Astrocyte of the cerebellum (primary cell): ENCODE measurements around the gene ZNF524.
A peak's percentile ranks its signal among the peaks of the same experiment; 100 is the strongest.

Experiments used
- DNase-seq: peaks from one replicate; pipeline ENCODE4 v3.0.0-alpha.2; 2011; ENCODE audit warnings: low read depth
- H3K4me3 ChIP-seq: 2 replicates; pipeline ENCODE4 v1.5.1; 2011; ENCODE audit warnings: mild to moderate bottlenecking, low read depth, low read length, moderate library complexity
- in situ Hi-C: cut with HindIII; loops from 2 replicates; pipeline ENCODE4 v1.10.0; 2017; ENCODE audit warnings: low sequenced_read_pairs
- TF ChIP-seq, protein P1 (sequence below): IDR thresholded peaks from 2 replicates; pipeline ENCODE4 v1.5.1; 2012; ENCODE audit warnings: low read length, low read depth, moderate library complexity, mild to moderate bottlenecking; ENCODE audit errors: missing control alignments

The ZNF524 gene

GRCh38 chr19:55640577-55641425 lies 40.7 kb downstream of the ZNF524 start, which contains the start of gene ZNF580:
TSS of gene ZNF580 (plus strand) at chr19:55641002. CDS start at chr19:55642509, 1,507 bp downstream.
- TF ChIP-seq, protein P1, sequence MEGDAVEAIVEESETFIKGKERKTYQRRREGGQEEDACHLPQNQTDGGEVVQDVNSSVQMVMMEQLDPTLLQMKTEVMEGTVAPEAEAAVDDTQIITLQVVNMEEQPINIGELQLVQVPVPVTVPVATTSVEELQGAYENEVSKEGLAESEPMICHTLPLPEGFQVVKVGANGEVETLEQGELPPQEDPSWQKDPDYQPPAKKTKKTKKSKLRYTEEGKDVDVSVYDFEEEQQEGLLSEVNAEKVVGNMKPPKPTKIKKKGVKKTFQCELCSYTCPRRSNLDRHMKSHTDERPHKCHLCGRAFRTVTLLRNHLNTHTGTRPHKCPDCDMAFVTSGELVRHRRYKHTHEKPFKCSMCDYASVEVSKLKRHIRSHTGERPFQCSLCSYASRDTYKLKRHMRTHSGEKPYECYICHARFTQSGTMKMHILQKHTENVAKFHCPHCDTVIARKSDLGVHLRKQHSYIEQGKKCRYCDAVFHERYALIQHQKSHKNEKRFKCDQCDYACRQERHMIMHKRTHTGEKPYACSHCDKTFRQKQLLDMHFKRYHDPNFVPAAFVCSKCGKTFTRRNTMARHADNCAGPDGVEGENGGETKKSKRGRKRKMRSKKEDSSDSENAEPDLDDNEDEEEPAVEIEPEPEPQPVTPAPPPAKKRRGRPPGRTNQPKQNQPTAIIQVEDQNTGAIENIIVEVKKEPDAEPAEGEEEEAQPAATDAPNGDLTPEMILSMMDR, result no peak
- in situ Hi-C loops, result no loop called here
- peak within 1 kb of the TSS; percentile 82 for H3K4me3 ChIP-seq
- DNase-seq, result no peak

- DNase-seq, result no peak
- in situ Hi-C loops, result no loop called here
These were observed 41.5 kb downstream of the ZNF524 start for GRCh38 chr19:55641426-55642152.

GRCh38 chr19:55642153-55643002 lies 42.3 kb downstream of the ZNF524 start:
- TF ChIP-seq, protein P1, result no peak
- in situ Hi-C loops, result no loop called here
- DNase-seq, result no peak
- H3K4me3 ChIP-seq, result peak overlapping the region; percentile 82

More at GRCh38 chr19:55641426-55642152, 41.5 kb downstream of the ZNF524 start:
- peak overlapping the region; percentile 82 for H3K4me3 ChIP-seq
- TF ChIP-seq, protein P1, result no peak

GRCh38 chr19:55643003-55643886 lies 43.2 kb downstream of the ZNF524 start, which contains the start of gene ZNF581:
TSS of gene ZNF581 (plus strand) at chr19:55643649. CDS start at chr19:55644572, 923 bp downstream.
- TF ChIP-seq, protein P1, result no peak
- peak; percentile 36 for DNase-seq
- peak within 1 kb of the TSS; percentile 82 for H3K4me3 ChIP-seq
- in situ Hi-C loops, result no loop called here

GRCh38 chr19:55643887-55644176 lies 43.7 kb downstream of the ZNF524 start:
- H3K4me3 ChIP-seq, result peak overlapping the region; percentile 82
- in situ Hi-C loops, result no loop called here
- DNase-seq, result no peak
- TF ChIP-seq, protein P1, result no peak
